Measurements from ENCODE around the gene TSFM.

Gene TSFM

GRCh38 chr12:57782608-57783465 lies at the start of gene TSFM:
Gene TSFM, plus strand, starts transcription at chr12:57782787. Its CDS starts 15 bp downstream, at chr12:57782802.
- TF ChIP-seq ZFX (IDR thresholded peaks at IDR 0.05; ENCODE audit: borderline replicate concordance) = no peak
- peak; percentile 99 for TF ChIP-seq CTCF (IDR thresholded peaks at IDR 0.05)
- peak within 1 kb of the TSS; percentile 59 for H3K27ac ChIP-seq

- TF ChIP-seq ZFX (IDR thresholded peaks at IDR 0.05; ENCODE audit: borderline replicate concordance) (no peak), CTCF (IDR thresholded peaks at IDR 0.05) (no peak)
- no peak overlapping the region for H3K27ac ChIP-seq
Observed at GRCh38 chr12:57733928-57734327, 48.7 kb upstream of the TSFM start.

- H3K27ac ChIP-seq = no peak overlapping the region
- no peak for TF ChIP-seq ZFX (IDR thresholded peaks at IDR 0.05; ENCODE audit: borderline replicate concordance)
- TF ChIP-seq CTCF (IDR thresholded peaks at IDR 0.05) = no peak
Observed at GRCh38 chr12:57734591-57734990, 48.0 kb upstream of the TSFM start.

- TF ChIP-seq CTCF (IDR thresholded peaks at IDR 0.05) (no peak), ZFX (IDR thresholded peaks at IDR 0.05; ENCODE audit: borderline replicate concordance) (no peak)
- H3K27ac ChIP-seq = no peak overlapping the region
Observed at GRCh38 chr12:57735198-57735855, 47.3 kb upstream of the TSFM start.

GRCh38 chr12:57735952-57736740 lies 46.4 kb upstream of the TSFM start:
- TF ChIP-seq ZFX (IDR thresholded peaks at IDR 0.05; ENCODE audit: borderline replicate concordance) (no peak), CTCF (IDR thresholded peaks at IDR 0.05) (peak; percentile 41)
- no peak overlapping the region for H3K27ac ChIP-seq

GRCh38 chr12:57736741-57737466 lies 45.7 kb upstream of the TSFM start:
- TF ChIP-seq CTCF (IDR thresholded peaks at IDR 0.05) (no peak), ZFX (IDR thresholded peaks at IDR 0.05; ENCODE audit: borderline replicate concordance) (no peak)
- no peak overlapping the region for H3K27ac ChIP-seq

All from 22Rv1 (cell line).